NB4 (cell line): ENCODE results near the gene OR2AP1.
"Not testable (repeated sequence)": the region's sequence is repeated elsewhere in the genome, so short reads cannot be mapped to it uniquely, and the experiment has no call there.

Experiments
- DNase-seq: peaks from one replicate; pipeline ENCODE4 v3.0.0; 2010; ENCODE audit warnings: low read depth
- H3K4me3 ChIP-seq: one replicate; pipeline ENCODE4 v1.5.1; 2011; ENCODE audit warnings: mild to moderate bottlenecking, low read depth, low read length, moderate library complexity
- CTCF ChIP-seq: IDR thresholded peaks from one replicate; pipeline ENCODE4 v1.5.1; 2012; ENCODE audit warnings: low read depth, low read length
- MAX ChIP-seq: IDR thresholded peaks from 2 replicates; pipeline ENCODE4 v1.6.1; 2011; ENCODE audit warnings: low read depth, low read length
- MYC ChIP-seq: IDR thresholded peaks from 2 replicates; pipeline ENCODE4 v1.6.1; 2011; ENCODE audit warnings: low read depth, low read length
- POLR2A ChIP-seq: IDR thresholded peaks from 2 replicates; pipeline ENCODE4 v1.6.1; 2011; ENCODE audit warnings: mild to moderate bottlenecking; ENCODE audit not compliant: insufficient read length; ENCODE audit errors: extremely low read depth

Gene OR2AP1

GRCh38 chr12:55585817-55586216, 13.5 kb downstream of the OR2AP1 start:
- H3K4me3 ChIP-seq: no peak overlapping the region
- TF ChIP-seq CTCF (no peak), MYC (no peak), MAX (no peak), POLR2A (no peak)
- DNase-seq: no peak

GRCh38 chr12:55590152-55590551, 17.9 kb downstream of the OR2AP1 start:
- H3K4me3 ChIP-seq, DNase-seq: not testable (repeated sequence)

GRCh38 chr12:55607821-55608594, 35.7 kb downstream of the OR2AP1 start:
- no peak overlapping the region for H3K4me3 ChIP-seq
- DNase-seq: no peak
- TF ChIP-seq CTCF (no peak), MAX (no peak), MYC (no peak), POLR2A (no peak)

DNA sequence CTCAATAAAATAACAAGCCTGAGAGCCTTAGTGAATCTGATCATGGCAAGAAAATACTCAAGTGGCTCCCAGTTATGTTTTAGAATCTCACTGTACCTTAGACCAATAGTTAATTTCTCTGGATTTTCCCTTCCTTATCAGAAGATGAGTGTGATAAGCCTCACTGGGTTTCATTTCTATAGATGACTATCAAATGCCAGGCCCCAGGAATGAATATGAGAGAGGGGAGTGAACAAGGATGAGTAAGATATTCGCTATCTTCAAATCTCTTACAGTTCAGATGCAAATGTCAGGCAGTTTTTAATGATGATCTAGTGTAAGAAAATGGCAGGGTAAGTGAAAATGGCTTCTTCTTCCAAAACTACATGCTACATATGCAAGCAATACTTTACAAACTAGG, 38.3 kb downstream of the OR2AP1 start:
- no peak for TF ChIP-seq POLR2A
- no peak for TF ChIP-seq MYC
- no peak for TF ChIP-seq MAX
- TF ChIP-seq CTCF: no peak
- no peak for DNase-seq
- no peak overlapping the region for H3K4me3 ChIP-seq

DNA sequence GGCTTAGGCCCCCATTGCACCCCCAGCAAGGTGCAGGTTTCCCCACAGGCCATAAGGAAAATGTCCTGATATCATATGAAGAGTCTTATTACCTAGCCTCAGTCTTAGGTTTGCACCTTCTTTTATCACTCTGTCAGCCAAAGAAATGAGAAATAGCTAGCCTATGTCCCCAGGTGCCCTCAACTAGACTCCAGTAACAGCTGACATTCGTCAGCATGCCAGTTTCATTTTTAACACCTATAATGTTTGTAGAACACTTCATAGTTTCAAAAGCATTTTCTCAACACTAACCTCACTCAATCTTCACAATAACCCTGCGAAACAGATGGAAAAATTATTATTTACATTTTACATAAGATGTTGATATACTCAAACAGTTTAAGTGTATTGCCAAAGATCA, 40.4 kb downstream of the OR2AP1 start:
- DNase-seq: no peak
- no peak overlapping the region for H3K4me3 ChIP-seq
- TF ChIP-seq MYC (no peak), MAX (no peak), POLR2A (no peak), CTCF (no peak)

DNA sequence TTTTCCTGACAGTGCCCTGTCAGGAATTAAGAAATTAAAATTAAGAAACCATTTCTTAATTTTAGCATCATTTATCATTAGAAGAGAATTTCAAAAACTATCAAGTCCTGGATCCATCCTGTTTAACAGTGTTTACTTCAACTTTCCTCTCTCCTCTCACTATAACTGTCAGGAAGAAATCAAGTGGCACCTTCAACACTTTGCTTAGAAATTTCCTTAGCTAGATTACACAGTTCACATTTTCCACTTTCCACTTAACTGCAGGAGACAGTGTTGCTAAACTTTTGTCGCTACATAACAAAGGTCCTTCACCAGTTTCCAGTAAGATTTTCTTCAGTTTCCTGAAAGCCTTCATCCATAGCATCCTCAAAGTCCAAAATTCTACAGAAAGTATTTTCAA, 42.5 kb downstream of the OR2AP1 start:
- no peak for TF ChIP-seq MYC
- TF ChIP-seq POLR2A: no peak
- TF ChIP-seq CTCF: no peak
- no peak for TF ChIP-seq MAX
- no peak for DNase-seq
- no peak overlapping the region for H3K4me3 ChIP-seq
